ENCODE measurements around the gene ZSCAN25. TPM values are rescaled to one million over a fixed set of nuclear protein-coding genes. Genes with fewer than 3 reads are reported as not detected.

Gene ZSCAN25
- total RNA-seq, 4 donors from 2014 or later = 15.3 to 46.1 (median 20.0) TPM

GRCh38 chr7:99639267-99639666 lies 22.5 kb downstream of the ZSCAN25 start:
- TF ChIP-seq POLR2AphosphoS5 (IDR thresholded peaks at IDR 0.05) (no peak), POLR2A (IDR thresholded peaks at IDR 0.05) (no peak), EP300 (IDR thresholded peaks at IDR 0.05) (no peak)
- TF ChIP-seq, protein P1, sequence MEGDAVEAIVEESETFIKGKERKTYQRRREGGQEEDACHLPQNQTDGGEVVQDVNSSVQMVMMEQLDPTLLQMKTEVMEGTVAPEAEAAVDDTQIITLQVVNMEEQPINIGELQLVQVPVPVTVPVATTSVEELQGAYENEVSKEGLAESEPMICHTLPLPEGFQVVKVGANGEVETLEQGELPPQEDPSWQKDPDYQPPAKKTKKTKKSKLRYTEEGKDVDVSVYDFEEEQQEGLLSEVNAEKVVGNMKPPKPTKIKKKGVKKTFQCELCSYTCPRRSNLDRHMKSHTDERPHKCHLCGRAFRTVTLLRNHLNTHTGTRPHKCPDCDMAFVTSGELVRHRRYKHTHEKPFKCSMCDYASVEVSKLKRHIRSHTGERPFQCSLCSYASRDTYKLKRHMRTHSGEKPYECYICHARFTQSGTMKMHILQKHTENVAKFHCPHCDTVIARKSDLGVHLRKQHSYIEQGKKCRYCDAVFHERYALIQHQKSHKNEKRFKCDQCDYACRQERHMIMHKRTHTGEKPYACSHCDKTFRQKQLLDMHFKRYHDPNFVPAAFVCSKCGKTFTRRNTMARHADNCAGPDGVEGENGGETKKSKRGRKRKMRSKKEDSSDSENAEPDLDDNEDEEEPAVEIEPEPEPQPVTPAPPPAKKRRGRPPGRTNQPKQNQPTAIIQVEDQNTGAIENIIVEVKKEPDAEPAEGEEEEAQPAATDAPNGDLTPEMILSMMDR (IDR thresholded peaks at IDR 0.05) = no peak

GRCh38 chr7:99642027-99642426 lies 25.3 kb downstream of the ZSCAN25 start:
- 93% methylated on average over 1 of the region's 1 CpG for WGBS
- H3K4me1 ChIP-seq = no peaks in the 10 kb centered on the region
- DNase-seq (ENCODE audit: low spot score in 2 of 2) = no peak

More at GRCh38 chr7:99639267-99639666, 22.5 kb downstream of the ZSCAN25 start:
- Histone ChIP-seq H3K36me3 (peaks cover 3% of the 10 kb centered on the region), H3K27me3 (no peaks in the 10 kb centered on the region), H3K9me3 (no peaks in the 10 kb centered on the region), H3K27ac (no peak overlapping the region), H3K4me1 (peaks cover 6% of the 10 kb centered on the region), H3K4me3 (no peak overlapping the region)
- DNase-seq (ENCODE audit: low spot score in 2 of 2) = no peak

GRCh38 chr7:99643464-99643863 lies 26.7 kb downstream of the ZSCAN25 start:
- H3K4me3 ChIP-seq = no peak overlapping the region
- TF ChIP-seq POLR2A (IDR thresholded peaks at IDR 0.05) = no peak
- TF ChIP-seq, protein P1 (IDR thresholded peaks at IDR 0.05) = no peak
- no peak for TF ChIP-seq EP300 (IDR thresholded peaks at IDR 0.05)
- no peak for TF ChIP-seq POLR2AphosphoS5 (IDR thresholded peaks at IDR 0.05)
- no peaks in the 10 kb centered on the region for H3K4me1 ChIP-seq
- no peak overlapping the region for H3K27ac ChIP-seq
- peaks cover 8% of the 10 kb centered on the region for H3K36me3 ChIP-seq
- no peak for DNase-seq (ENCODE audit: low spot score in 2 of 2)
- WGBS = 100% methylated on average over 1 of the region's 2 CpGs
- no peaks in the 10 kb centered on the region for H3K9me3 ChIP-seq
- H3K27me3 ChIP-seq = no peaks in the 10 kb centered on the region

More at GRCh38 chr7:99642027-99642426, 25.3 kb downstream of the ZSCAN25 start:
- no peaks in the 10 kb centered on the region for H3K27me3 ChIP-seq
- TF ChIP-seq POLR2AphosphoS5 (IDR thresholded peaks at IDR 0.05) = no peak
- TF ChIP-seq, protein P1 (IDR thresholded peaks at IDR 0.05) = no peak
- TF ChIP-seq POLR2A (IDR thresholded peaks at IDR 0.05) = no peak
- no peak for TF ChIP-seq EP300 (IDR thresholded peaks at IDR 0.05)
- H3K4me3 ChIP-seq = no peak overlapping the region
- H3K36me3 ChIP-seq = peaks cover 8% of the 10 kb centered on the region
- no peak overlapping the region for H3K27ac ChIP-seq
- no peaks in the 10 kb centered on the region for H3K9me3 ChIP-seq

DNA sequence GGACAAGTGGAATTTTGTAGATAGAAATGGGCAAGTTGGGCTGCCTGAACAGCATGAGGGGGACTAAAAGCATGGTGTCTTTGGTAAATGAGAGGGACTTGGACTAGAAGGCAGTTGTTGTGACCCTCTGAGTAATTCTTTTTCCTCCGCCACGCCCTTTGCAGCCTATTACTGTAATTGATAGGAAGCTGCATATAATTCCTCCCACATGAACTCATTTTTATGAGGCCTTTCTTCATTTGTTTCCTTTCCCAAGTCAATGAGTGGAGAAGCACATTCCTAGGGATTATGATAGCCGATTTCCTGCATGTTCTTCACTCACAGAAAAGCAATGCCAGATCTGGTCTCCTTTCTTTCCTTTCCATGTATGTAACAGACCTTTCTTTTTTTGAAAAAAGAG lies 27.7 kb downstream of the ZSCAN25 start:
- Histone ChIP-seq H3K4me1 (no peaks in the 10 kb centered on the region), H3K4me3 (no peak overlapping the region), H3K27me3 (no peaks in the 10 kb centered on the region), H3K27ac (no peak overlapping the region), H3K9me3 (no peaks in the 10 kb centered on the region), H3K36me3 (peaks cover 8% of the 10 kb centered on the region)
- WGBS = 88% methylated on average over 3 of the region's 3 CpGs
- no peak for DNase-seq (ENCODE audit: low spot score in 2 of 2)
- TF ChIP-seq, protein P1 (IDR thresholded peaks at IDR 0.05) = no peak
- TF ChIP-seq POLR2AphosphoS5 (IDR thresholded peaks at IDR 0.05) = no peak
- TF ChIP-seq POLR2A (IDR thresholded peaks at IDR 0.05) = no peak

DNA sequence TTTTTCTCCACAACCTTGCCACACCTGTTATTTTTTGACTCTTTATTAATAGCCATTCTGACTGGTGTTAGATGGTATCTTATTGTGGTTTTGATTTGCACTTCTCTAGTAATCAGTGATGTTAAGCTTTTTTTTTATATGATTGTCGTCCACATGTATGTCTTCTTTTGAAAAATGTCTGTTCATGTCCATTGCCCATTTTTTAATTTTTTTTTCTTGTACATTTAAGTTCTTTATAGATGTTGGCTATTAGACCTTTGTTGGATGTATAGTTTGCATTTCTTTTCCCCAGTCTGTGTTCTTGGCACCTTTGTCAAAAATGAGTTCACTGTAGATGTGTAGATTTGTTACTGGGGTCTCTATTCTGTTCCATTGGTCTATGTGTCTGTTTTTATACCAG lies 28.8 kb downstream of the ZSCAN25 start:
- no peak overlapping the region for H3K4me3 ChIP-seq
- WGBS = 97% methylated on average over 1 of the region's 1 CpG
- H3K9me3 ChIP-seq = no peaks in the 10 kb centered on the region
- H3K27ac ChIP-seq = no peak overlapping the region
- DNase-seq (ENCODE audit: low spot score in 2 of 2) = no peak
- no peaks in the 10 kb centered on the region for H3K27me3 ChIP-seq
- H3K4me1 ChIP-seq = no peaks in the 10 kb centered on the region
- TF ChIP-seq EP300 (IDR thresholded peaks at IDR 0.05) (no peak), POLR2AphosphoS5 (IDR thresholded peaks at IDR 0.05) (no peak), POLR2A (IDR thresholded peaks at IDR 0.05) (no peak)
- TF ChIP-seq, protein P1 (IDR thresholded peaks at IDR 0.05) = no peak
- peaks cover 8% of the 10 kb centered on the region for H3K36me3 ChIP-seq
